ENCODE data around the gene HSD17B4. TPM values are rescaled to one million over a fixed set of nuclear protein-coding genes. Genes with fewer than 3 reads are reported as not detected.

The HSD17B4 gene
- total and polyA plus RNA-seq, 9 of the 15 experiments (the other 6 are each of a cell fraction or from before 2014, with no cell fraction given) = 50.6 to 187 (median 94.6) TPM

GRCh38 chr5:119470851-119471451 lies 18.7 kb downstream of the HSD17B4 start (continued):
- peak; percentile 24; the same call in 1 of the 2 replicates for TF ChIP-seq REST (IDR thresholded peaks at IDR 0.05; ENCODE audit: borderline replicate concordance)
- TF ChIP-seq REST (CRISPR knock-in tag; IDR thresholded peaks at IDR 0.05; ENCODE audit: low read depth) = no peak
- TF ChIP-seq CEBPB (tag; IDR thresholded peaks at IDR 0.05) = peak; percentile 90
- TF ChIP-seq RFX1 (IDR thresholded peaks at IDR 0.05) = no peak
- no peak for TF ChIP-seq EP300 (IDR thresholded peaks at IDR 0.05; ENCODE audit: low read length)
- no peak for TF ChIP-seq HNRNPH1 (optimal IDR thresholded peaks at IDR 0.05; ENCODE audit: low read depth, low read length)
- TF ChIP-seq SRSF1 (IDR thresholded peaks at IDR 0.05; ENCODE audit: low read depth, low read length) = no peak
